A673 (cell line): ENCODE measurements around the gene RGPD8. TPM values are rescaled to one million over a fixed set of nuclear protein-coding genes. Genes with fewer than 3 reads are reported as not detected.
"Not testable (repeated sequence)": the region's sequence is repeated elsewhere in the genome, so short reads cannot be mapped to it uniquely, and the experiment has no call there.

Experiments used
- Bru-seq: library from RNA; stranded (reverse); fragments of 400-500 nt; gene quantifications from one replicate; lab custom pipeline; 2021; lab: Mats Ljungman, UMichigan
- BruChase-seq, 2 experiments: library from RNA; stranded (reverse); fragments of 400-500 nt; gene quantifications; one replicate each; lab custom pipeline; 2021; lab: Mats Ljungman, UMichigan
- BruUV-seq: library from RNA; stranded (reverse); fragments of 400-500 nt; replicated peaks from 2 replicates; lab custom pipeline; 2021; lab: Mats Ljungman, UMichigan
- CTCF ChIA-PET: fragments of 300-600 bp; sonication (Branson Sonifier 250); formaldehyde crosslinking; loops from one replicate; lab custom pipeline; 2022; ENCODE audit warnings: antibody characterized with exemption; lab: Charles Lee
- POLR2A ChIA-PET: fragments of 300-600 bp; sonication (Branson Sonifier 250); formaldehyde crosslinking; loops from one replicate; lab custom pipeline; 2022; ENCODE audit warnings: antibody characterized with exemption; ENCODE audit not compliant: low non-redundant PET; lab: Charles Lee
- DNase-seq: peaks from one replicate; pipeline ENCODE4 v3.0.0-alpha.2; 2015; ENCODE audit warnings: low spot score
- H3K27ac ChIP-seq: fragments of 200-600 bp; sonication (generic); 2 replicates; pipeline ENCODE4 v1.5.1; 2016; ENCODE audit warnings: mixed run types, low read depth, mild to moderate bottlenecking, mixed read lengths, antibody characterized with exemption, low read length; ENCODE audit not compliant: poor library complexity, severe bottlenecking
- H3K27me3 ChIP-seq: fragments of 200-600 bp; sonication (generic); replicated peaks from 2 replicates; pipeline ENCODE4 v1.6.1; 2017; ENCODE audit warnings: mixed run types, low read depth, mild to moderate bottlenecking, mixed read lengths, antibody characterized with exemption, low read length; ENCODE audit not compliant: insufficient read depth, poor library complexity
- H3K36me3 ChIP-seq: fragments of 200-600 bp; sonication (generic); 2 replicates; pipeline ENCODE4 v1.6.1; 2016; ENCODE audit warnings: mixed run types, mild to moderate bottlenecking, mixed read lengths, antibody characterized with exemption, low read length; ENCODE audit not compliant: insufficient read depth, poor library complexity, severe bottlenecking
- H3K4me1 ChIP-seq: fragments of 200-600 bp; sonication (generic); 2 replicates; pipeline ENCODE4 v1.6.1; 2017; ENCODE audit warnings: mixed run types, mild to moderate bottlenecking, mixed read lengths, antibody characterized with exemption, low read length; ENCODE audit not compliant: insufficient read depth, poor library complexity, severe bottlenecking
- H3K4me3 ChIP-seq: fragments of 200-600 bp; sonication (generic); 2 replicates; pipeline ENCODE4 v1.5.1; 2016; ENCODE audit warnings: low read depth, mixed run types, mild to moderate bottlenecking, mixed read lengths, low read length; ENCODE audit not compliant: poor library complexity, severe bottlenecking
- H3K9me3 ChIP-seq: fragments of 200-600 bp; sonication (generic); 2 replicates; pipeline ENCODE4 v1.6.1; 2016; ENCODE audit warnings: mixed run types, low read depth, mild to moderate bottlenecking, mixed read lengths, antibody characterized with exemption, low read length; ENCODE audit not compliant: poor library complexity, severe bottlenecking
- EZH2 ChIP-seq: fragments of 200-600 bp; sonication (generic); IDR thresholded peaks from 2 replicates; pipeline ENCODE4 v1.6.1; 2017; ENCODE audit warnings: borderline replicate concordance, low read depth, mild to moderate bottlenecking, mixed read lengths, antibody characterized with exemption, low read length; ENCODE audit not compliant: poor library complexity, severe bottlenecking
- intact Hi-C: fragments of 100-400 bp; cut with micrococcal nuclease; formaldehyde crosslinking; loops from one replicate; pipeline ENCODE4 v1.10.0; 2022; ENCODE audit not compliant: unreplicated experiment
- long read RNA-seq: library from polyadenylated mRNA; stranded (forward); transcript quantifications from one replicate; pipeline ENCODE4 v2.0.0, GENCODE V29; 2022
- total RNA-seq: library from RNA; stranded (reverse); gene quantifications from 2 replicates; pipeline ENCODE4 v1.2.3, GENCODE V29; 2021
- TF ChIP-seq, protein P1 (sequence below): fragments of 300-800, 200-600 bp; sonication (generic); conservative IDR thresholded peaks from 2 replicates; pipeline ENCODE4 v1.5.1; 2017; ENCODE audit warnings: low read depth, mild to moderate bottlenecking, antibody characterized with exemption, low read length, moderate library complexity, mixed read lengths

RGPD8 gene
- total RNA-seq, result 17.5 and 19.9 TPM in 2 replicates
- percentile 72 among the genes with signal in this experiment for Bru-seq, nascent RNA
- percentile 70 among the genes with signal in this experiment for BruChase-seq, experiment 1, labeled RNA remaining after a 2-hour chase
- percentile 64 among the genes with signal in this experiment for BruChase-seq, experiment 2, labeled RNA remaining after a 6-hour chase
- long read RNA-seq, full-length matches to known transcripts, result 4 of 5 reads
- long read RNA-seq, partial matches to known transcripts, result 1 of 5 reads
- long read RNA-seq, other reads (novel, unspliced or antisense), result 0 of 5 reads

DNA sequence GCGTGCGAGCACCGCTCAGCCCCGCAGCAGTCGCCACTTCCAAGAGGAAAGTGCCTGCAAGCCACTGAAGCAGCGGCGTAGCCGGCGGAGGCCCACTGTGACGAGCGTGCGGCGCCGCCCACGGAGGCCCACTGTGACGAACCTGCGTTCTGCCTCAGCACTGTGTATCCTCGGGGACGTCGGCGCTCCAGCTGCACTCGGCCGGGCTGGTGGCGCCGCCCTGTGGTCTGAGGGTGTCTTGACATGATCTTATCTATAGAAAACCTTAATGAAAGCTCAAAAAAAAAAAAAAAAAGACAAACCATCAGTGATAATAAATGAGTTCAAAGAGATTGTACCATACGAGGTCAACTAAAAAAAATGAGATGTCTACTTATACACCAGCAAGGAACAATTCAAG, at the start of gene RGPD8:
Gene RGPD8 (minus strand): TSS at position 166 of the 400 bp plus-strand sequence. CDS start 192 bp downstream, outside the sequence.
- not testable (repeated sequence) for BruUV-seq, H3K36me3 ChIP-seq, H3K4me1 ChIP-seq, H3K27me3 ChIP-seq, H3K9me3 ChIP-seq
- DNase-seq, result peak; percentile 89
- POLR2A ChIA-PET, result interaction anchor here (0.6 kb wide), 1 partner anchor 243 kb away, joined by 9 read pairs; no protein-coding TSS in a partner anchor
- H3K27ac ChIP-seq, result peak within 1 kb of the TSS; percentile 47
- CTCF ChIA-PET, result interaction anchor here (0.6 to 0.7 kb wide), 7 partner anchors 23 to 551 kb away, joined by 3 to 11 read pairs (median 4); no protein-coding TSS in a partner anchor
- TF ChIP-seq, protein P1, sequence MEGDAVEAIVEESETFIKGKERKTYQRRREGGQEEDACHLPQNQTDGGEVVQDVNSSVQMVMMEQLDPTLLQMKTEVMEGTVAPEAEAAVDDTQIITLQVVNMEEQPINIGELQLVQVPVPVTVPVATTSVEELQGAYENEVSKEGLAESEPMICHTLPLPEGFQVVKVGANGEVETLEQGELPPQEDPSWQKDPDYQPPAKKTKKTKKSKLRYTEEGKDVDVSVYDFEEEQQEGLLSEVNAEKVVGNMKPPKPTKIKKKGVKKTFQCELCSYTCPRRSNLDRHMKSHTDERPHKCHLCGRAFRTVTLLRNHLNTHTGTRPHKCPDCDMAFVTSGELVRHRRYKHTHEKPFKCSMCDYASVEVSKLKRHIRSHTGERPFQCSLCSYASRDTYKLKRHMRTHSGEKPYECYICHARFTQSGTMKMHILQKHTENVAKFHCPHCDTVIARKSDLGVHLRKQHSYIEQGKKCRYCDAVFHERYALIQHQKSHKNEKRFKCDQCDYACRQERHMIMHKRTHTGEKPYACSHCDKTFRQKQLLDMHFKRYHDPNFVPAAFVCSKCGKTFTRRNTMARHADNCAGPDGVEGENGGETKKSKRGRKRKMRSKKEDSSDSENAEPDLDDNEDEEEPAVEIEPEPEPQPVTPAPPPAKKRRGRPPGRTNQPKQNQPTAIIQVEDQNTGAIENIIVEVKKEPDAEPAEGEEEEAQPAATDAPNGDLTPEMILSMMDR, result peak; percentile 50
- peak within 1 kb of the TSS; percentile 49 for H3K4me3 ChIP-seq
- intact Hi-C loops, result loop anchor here (5.0 kb wide), 1 partner anchor 176 kb away; the partner anchor contains the start of gene ZC3H8

DNA sequence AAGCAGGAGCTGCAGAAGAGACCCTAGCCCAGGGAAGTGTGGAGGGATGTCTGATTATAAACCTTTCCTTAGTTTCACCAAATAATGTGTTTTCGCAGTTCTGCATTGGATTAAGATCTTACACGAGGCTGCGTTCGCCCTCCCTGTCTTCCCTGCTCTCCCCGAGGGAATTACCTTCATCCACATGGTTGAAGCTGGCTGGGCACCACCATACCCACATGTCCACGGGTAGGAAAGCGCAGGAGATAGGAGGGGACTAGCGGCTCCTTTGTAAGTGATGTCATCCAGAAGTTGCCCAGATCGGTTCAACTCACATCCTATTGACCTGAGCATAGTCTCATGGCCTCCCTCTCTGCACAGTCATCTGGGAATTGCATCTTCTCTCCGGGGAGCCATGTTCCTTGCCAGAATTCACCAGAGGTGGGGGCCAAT, 49.6 kb upstream of the RGPD8 start:
- TF ChIP-seq, protein P1, result no peak
- TF ChIP-seq EZH2, result no peak
- Histone ChIP-seq H3K4me3 (peak overlapping the region; percentile 92), H3K36me3 (peaks cover 33% of the 10 kb centered on the region), H3K27me3 (no peaks in the 10 kb centered on the region), H3K27ac (peak overlapping the region; percentile 88), H3K9me3 (no peaks in the 10 kb centered on the region), H3K4me1 (peaks cover 11% of the 10 kb centered on the region)
- DNase-seq, result peak; percentile 67
- intact Hi-C loops, result no loop called here
- ChIA-PET POLR2A (no interaction called here), CTCF (interaction anchor here (1.2 kb wide), 1 partner anchor 18 kb away, joined by 7 read pairs; no protein-coding TSS in a partner anchor)
- no TSS peak for BruUV-seq

DNA sequence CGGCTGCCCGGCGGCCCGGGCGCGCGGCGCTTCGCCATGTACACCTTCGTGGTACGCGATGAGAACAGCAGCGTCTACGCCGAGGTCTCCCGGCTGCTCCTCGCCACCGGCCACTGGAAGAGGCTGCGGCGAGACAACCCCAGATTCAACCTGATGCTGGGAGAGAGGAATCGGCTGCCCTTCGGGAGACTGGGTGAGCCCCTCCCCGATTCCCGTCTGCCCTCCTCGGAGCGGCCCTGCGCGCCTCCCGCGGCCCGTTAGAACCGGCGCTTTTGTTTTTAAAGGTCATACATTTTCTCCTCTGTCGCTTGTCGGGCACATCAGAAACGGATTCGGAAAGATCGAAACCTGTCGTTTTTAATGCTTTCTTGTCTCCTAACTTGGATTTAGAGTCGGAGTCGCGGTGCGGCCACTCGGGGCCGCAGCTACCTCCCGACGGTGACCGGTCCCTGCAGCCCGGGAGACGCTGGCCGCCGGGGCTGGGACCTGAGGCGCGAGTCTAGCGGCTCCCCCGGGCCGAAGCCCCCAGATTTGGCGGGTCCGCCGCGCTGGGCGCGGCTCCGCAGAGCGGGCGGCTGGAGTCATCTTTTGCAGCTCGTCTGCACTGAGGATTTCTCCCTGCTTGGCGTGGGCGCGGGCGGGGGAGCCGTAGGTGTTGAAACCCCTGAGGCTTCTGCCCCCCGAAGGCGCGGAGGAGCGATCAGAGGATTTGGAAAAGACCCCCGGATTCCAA, 49.0 kb upstream of the RGPD8 start:
- peak overlapping the region; percentile 88 for H3K27ac ChIP-seq
- TF ChIP-seq, protein P1, result no peak
- TF ChIP-seq EZH2, result no peak
- ChIA-PET CTCF (no interaction called here), POLR2A (no interaction called here)
- H3K9me3 ChIP-seq, result no peaks in the 10 kb centered on the region
- H3K36me3 ChIP-seq, result peaks cover 28% of the 10 kb centered on the region
- BruUV-seq, result no TSS peak
- H3K4me1 ChIP-seq, result peaks cover 10% of the 10 kb centered on the region
- peak overlapping the region; percentile 92 for H3K4me3 ChIP-seq
- peak; percentile 54 for DNase-seq
- intact Hi-C loops, result no loop called here
- H3K27me3 ChIP-seq, result no peaks in the 10 kb centered on the region
